Fibroblast of skin of left biceps (primary cell): ENCODE data around the gene GGA3.
"Not testable (repeated sequence)": the region's sequence is repeated elsewhere in the genome, so short reads cannot be mapped to it uniquely, and the experiment has no call there.

Experiments
- DNase-seq, 2 experiments: peaks; one replicate each; pipeline ENCODE4 v3.0.0-alpha.2; 2013; ENCODE audit warnings: low read depth in 2 of 2

The GGA3 gene

GRCh38 chr17:75261336-75262111, at the start of gene GGA3, which contains the start of gene MRPS7:
TSS of gene GGA3 (minus strand) at chr17:75261606. CDS start at chr17:75261587, 19 bp downstream.
TSS of gene MRPS7 (plus strand) at chr17:75261879. CDS start at chr17:75261901, 22 bp downstream.
- peak; percentile 83 to 87 for DNase-seq

- no peak for DNase-seq
Observed at GRCh38 chr17:75308732-75309629, 47.6 kb upstream of the GGA3 start.

GRCh38 chr17:75307957-75308731, 46.7 kb upstream of the GGA3 start:
- no peak for DNase-seq

- DNase-seq = no peak
Observed at GRCh38 chr17:75301502-75302206, 40.2 kb upstream of the GGA3 start.

- no peak for DNase-seq
Observed at GRCh38 chr17:75301049-75301448, 39.6 kb upstream of the GGA3 start.

- DNase-seq = no peak
Observed at GRCh38 chr17:75300280-75300679, 38.9 kb upstream of the GGA3 start.

- DNase-seq = no peak
Observed at GRCh38 chr17:75295201-75296158, 34.1 kb upstream of the GGA3 start.

GRCh38 chr17:75292810-75293448, 31.5 kb upstream of the GGA3 start:
- not testable (repeated sequence) for DNase-seq

- DNase-seq = no peak
Observed at GRCh38 chr17:75289832-75290337, 28.5 kb upstream of the GGA3 start.

GRCh38 chr17:75289115-75289831, 27.9 kb upstream of the GGA3 start, which contains the start of gene SLC25A19:
TSS of gene SLC25A19 (minus strand) at chr17:75289433. CDS start at chr17:75286764, 2,669 bp downstream.
- DNase-seq = peak; percentile 94

GRCh38 chr17:75288770-75289114, 27.3 kb upstream of the GGA3 start:
- DNase-seq = no peak

- no peak for DNase-seq
Observed at GRCh38 chr17:75288359-75288758, 27.0 kb upstream of the GGA3 start.

GRCh38 chr17:75287221-75287620, 25.8 kb upstream of the GGA3 start:
- no peak for DNase-seq

- no peak for DNase-seq
Observed at GRCh38 chr17:75285123-75285522, 23.7 kb upstream of the GGA3 start.

GRCh38 chr17:75280189-75280588, 18.8 kb upstream of the GGA3 start:
- not testable (repeated sequence) for DNase-seq

- DNase-seq = no peak
Observed at GRCh38 chr17:75277664-75278071, 16.3 kb upstream of the GGA3 start.

- DNase-seq = no peak
Observed at GRCh38 chr17:75273977-75274708, 12.7 kb upstream of the GGA3 start.

GRCh38 chr17:75272848-75273184, 11.4 kb upstream of the GGA3 start:
- DNase-seq = no peak
